Activated gamma-delta T cell treated with anti-CD3 and anti-CD28 coated beads, Interleukin-2, amount 50 U/mL, for 16 hours (primary cell): ENCODE data around the gene ATRNL1.

Source experiments
- DNase-seq: peaks from one replicate; pipeline ENCODE4 v3.0.0-alpha.2; 2020; ENCODE audit warnings: low read depth

The ATRNL1 gene

DNA sequence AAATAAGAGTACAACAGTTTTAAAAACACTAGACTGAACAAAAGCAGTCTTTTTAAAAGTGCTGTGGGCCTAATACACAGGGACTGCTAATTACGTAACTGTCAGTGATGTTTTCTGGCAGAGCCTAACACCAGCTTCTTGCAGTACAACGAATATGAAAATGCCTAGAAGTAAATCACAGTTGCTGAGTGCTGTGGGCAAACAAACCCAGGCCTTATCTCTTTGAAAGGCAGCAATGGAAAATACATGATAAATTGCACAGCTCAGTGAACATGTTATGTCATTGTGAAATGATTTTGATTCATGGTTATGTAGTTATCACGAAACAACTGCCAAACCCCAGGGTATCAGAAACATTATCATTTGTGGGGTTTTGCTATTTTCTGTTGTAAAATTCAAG is 751.4 kb downstream of the ATRNL1 start:
- no peak for DNase-seq

GRCh38 chr10:115845921-115846320 is 752.8 kb downstream of the ATRNL1 start:
- no peak for DNase-seq

DNA sequence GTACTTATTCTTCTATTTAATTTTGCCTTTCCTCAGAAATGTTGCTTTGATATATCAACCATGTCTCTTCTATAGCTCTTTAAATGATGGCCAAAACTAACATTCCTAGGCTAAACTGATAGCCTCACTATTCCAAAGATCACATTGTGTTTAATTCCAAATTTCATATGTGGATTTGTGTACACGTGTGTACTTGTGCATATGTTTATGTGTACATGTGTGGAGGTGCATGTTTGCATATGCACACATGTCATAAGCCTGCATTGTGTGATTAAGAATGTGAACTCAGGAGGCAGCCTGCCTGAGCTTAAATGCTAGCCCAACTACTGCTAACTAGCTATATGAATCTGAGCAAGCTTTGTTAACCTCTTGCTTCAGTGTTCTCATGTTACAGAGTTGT is 753.4 kb downstream of the ATRNL1 start:
- no peak for DNase-seq

DNA sequence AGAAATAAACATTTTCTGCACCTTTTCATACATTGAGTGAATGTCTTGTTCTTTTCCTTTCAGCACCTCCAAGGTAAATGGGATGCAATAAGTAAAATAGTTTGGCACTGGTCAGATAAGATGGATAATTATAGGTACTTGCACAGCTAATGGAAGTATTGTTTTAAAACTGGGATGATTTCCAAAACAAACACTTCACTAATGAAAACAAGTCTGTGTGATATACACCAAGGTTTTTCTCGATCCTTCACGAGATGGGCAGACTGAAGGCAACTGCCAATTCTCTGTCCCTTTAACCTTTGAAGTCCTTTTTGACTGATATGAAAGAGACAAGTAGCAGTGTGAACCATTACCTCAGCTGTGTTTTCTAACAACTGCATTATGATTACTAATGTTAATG is 756.0 kb downstream of the ATRNL1 start:
- no peak for DNase-seq

- no peak for DNase-seq
Observed at GRCh38 chr10:115850666-115851065, 757.5 kb downstream of the ATRNL1 start.

DNA sequence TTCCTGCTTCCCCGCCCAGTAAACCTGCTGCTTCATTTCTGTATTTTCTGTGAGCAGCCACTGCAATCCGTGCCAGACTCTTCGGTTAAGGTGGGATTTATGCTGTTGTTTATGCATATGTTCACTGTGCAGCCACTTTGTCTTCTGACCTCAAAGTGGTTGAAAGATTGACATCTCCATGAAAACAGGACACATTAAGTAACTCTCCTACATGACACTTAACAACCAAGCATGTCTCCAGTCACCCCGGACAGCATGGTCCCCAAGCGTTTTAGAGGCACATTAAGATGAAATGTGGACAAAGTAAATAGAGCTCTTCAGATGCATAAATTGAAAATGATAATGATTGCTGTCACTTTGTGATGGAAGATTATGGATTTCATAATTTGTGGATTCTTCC is 758.5 kb downstream of the ATRNL1 start:
- no peak for DNase-seq

DNA sequence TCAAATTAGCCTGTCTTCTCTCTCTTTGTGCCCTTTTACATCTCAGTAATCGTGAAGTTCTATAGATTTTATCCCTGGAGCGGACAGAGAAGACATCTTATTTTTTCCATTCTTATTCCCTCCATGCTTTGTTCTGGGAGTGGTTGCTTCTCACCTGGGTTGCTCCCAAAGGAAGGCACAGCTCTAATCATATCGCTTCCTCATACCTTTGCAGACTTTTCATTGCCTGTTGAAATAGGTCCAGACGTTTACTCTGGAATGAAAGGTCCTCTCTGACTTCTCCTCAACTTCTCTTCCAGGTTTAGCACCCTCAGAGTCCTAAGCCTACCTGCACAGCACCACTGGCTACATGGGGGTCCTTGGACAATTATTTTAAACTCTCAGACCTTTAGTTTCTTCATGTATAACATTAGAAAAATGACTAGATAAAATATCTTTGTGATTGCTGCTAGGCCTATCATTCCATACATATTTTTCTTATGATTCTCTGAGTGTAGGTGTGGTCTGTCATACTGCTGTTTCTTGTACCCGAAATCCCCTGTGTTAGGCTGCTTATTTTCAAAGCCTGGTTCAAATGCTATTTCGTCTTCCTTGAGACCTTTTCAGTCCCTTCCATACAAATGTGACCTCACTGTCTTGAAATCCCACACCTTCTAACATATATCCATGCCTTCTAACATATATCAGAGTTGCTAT is 761.7 kb downstream of the ATRNL1 start:
- DNase-seq = no peak

GRCh38 chr10:115856580-115856979 is 763.4 kb downstream of the ATRNL1 start:
- no peak for DNase-seq

DNA sequence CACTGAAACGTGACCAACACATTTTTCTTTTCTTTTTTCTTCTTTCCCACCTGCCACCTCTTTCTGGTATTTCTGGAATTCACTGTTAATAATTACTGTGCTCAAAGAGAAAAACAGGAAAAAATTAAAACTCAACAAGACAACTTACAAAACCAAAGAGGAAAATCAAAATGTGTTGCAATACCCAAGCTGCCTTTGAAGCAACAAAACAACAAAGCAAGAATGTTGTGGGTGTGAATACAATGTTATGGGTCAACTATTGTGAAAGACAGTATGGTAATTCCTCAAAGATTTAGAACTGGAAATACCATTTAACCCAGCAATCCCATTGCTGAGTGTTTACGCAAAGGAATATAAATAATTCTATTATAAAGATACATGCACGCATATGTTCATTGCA is 764.7 kb downstream of the ATRNL1 start:
- DNase-seq = no peak

DNA sequence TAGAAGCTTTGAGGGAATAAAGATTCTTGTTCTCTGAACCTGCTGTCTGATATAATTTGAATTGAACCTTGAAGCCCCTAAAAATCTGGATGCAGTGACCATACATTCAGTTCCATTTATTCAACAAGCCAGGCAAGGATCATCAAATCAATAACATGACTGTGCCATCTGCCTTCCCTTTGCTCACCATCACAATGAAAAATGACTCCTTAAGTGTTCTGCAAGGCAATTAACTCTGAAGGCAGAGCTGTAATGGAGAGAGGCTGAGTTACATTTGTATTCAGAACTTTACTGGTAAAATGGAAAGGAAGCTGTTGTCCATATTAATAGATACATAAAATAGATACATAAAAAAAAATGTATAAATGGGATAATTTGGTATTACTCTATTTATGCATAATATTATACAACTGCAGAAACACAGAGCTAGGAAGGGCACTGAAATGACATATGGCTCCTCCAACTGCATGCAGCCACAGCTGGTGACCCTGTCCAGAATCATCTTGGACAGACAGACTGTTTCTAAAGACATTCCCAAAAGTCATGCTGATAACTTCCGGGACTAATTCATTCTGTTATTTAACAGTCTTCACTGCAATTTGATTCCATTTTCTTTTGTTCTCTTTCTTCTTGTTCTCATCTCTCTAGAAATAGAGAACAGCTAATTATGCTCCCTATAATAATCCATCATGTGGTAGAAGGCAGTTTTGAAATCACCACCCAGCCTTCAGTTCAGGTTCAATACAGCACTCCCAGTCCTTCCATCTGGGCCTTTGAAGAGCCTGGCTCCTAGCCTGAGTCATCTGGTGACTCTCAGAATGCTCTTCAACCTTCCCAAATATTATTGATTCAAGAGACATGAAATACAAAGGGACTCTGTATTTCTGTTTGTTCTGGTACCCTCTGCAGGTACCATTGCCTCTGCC is 767.3 kb downstream of the ATRNL1 start:
- DNase-seq = no peak

DNA sequence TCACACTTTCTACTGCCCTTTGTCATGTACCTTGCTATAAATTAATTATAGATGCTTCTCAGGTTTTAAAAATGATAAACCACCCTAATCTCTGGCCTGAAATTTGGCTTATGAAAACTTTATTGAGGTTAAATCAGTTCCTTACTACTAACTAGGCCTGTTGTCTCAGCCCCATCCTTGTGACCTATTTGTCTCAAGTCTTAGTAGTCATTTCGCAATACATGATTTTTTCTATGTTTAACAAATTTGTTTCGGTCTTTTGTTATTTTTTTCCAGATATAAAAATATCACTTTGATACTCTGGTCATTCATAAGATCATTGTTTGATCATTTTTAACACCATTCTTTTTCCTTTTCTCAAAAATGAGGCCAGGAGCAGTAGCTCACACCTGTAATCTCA is 768.3 kb downstream of the ATRNL1 start:
- DNase-seq = no peak

GRCh38 chr10:115861864-115862263 is 768.7 kb downstream of the ATRNL1 start:
- no peak for DNase-seq

- DNase-seq = no peak
Observed at GRCh38 chr10:115866174-115866573, 773.0 kb downstream of the ATRNL1 start.

GRCh38 chr10:115866691-115867090 is 773.5 kb downstream of the ATRNL1 start:
- no peak for DNase-seq

DNA sequence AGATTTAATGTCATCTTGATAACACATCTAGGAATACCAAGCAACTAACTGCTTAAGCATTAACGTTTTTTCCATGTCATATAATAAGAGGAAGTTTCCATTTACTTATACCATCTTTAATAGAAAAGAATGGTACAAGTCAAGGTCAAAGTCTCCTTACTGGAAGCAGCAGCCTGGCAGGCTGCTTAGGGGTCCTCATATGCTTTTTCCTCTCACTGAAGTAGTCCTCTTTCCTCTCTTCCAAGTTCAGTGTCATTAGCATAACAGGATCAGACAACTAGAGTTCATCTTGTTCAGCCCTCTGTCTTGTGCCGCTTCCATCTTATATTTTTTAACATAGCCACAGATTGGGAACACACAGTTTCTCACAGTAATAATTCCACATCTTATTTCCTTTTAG is 774.1 kb downstream of the ATRNL1 start:
- no peak for DNase-seq

GRCh38 chr10:115871855-115872254 is 778.7 kb downstream of the ATRNL1 start:
- no peak for DNase-seq

DNA sequence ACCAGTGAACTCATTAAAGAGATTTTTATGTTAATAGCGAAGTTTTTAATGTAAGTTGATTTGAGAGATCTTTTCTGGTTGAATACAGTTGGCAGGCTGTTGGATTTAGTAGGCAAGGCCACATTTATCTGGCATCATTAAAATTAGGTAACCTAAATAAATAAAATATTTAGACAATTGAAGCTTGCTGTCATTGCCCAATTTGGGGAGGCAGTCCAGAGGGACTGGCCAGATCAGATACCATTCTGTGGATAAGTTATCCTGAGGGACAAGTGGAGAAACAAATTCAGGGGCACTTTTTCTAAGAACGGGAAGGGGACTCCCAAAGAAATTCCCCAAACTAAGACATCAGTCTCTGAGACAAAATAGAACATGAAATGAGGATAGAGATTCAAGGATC is 782.0 kb downstream of the ATRNL1 start:
- DNase-seq = no peak

GRCh38 chr10:115879372-115880089 is 786.4 kb downstream of the ATRNL1 start:
- no peak for DNase-seq

GRCh38 chr10:115882021-115882420 is 788.9 kb downstream of the ATRNL1 start:
- DNase-seq = no peak

GRCh38 chr10:115883372-115883771 is 790.2 kb downstream of the ATRNL1 start:
- no peak for DNase-seq

GRCh38 chr10:115884331-115884730 is 791.2 kb downstream of the ATRNL1 start:
- DNase-seq = no peak

- DNase-seq = no peak
Observed at GRCh38 chr10:115895166-115895565, 802.0 kb downstream of the ATRNL1 start.

GRCh38 chr10:115898242-115898641 is 805.1 kb downstream of the ATRNL1 start:
- DNase-seq = no peak
